ENCODE results near the gene PLAC9.
"Not testable (repeated sequence)": the region's sequence is repeated elsewhere in the genome, so short reads cannot be mapped to it uniquely, and the experiment has no call there.

Gene PLAC9

GRCh38 chr10:80132299-80133139 is at the start of gene PLAC9:
Gene PLAC9 (plus strand): TSS chr10:80132730. CDS start chr10:80132763, 33 bp downstream.
- no peak for DNase-seq

- no peak for DNase-seq
Observed at GRCh38 chr10:80090121-80090520, 42.4 kb upstream of the PLAC9 start.

GRCh38 chr10:80094231-80094630 is 38.3 kb upstream of the PLAC9 start:
- DNase-seq, result no peak

- DNase-seq, result not testable (repeated sequence)
Observed at GRCh38 chr10:80098272-80098671, 34.3 kb upstream of the PLAC9 start.

GRCh38 chr10:80099295-80099694 is 33.2 kb upstream of the PLAC9 start:
- DNase-seq, result not testable (repeated sequence)

- DNase-seq, result no peak
Observed at GRCh38 chr10:80100116-80100515, 32.4 kb upstream of the PLAC9 start.

- DNase-seq, result no peak
Observed at GRCh38 chr10:80100861-80101695, 31.5 kb upstream of the PLAC9 start.

- no peak for DNase-seq
Observed at GRCh38 chr10:80104066-80104926, 28.2 kb upstream of the PLAC9 start.

- no peak for DNase-seq
Observed at GRCh38 chr10:80108576-80109239, 23.8 kb upstream of the PLAC9 start.

- DNase-seq, result no peak
Observed at GRCh38 chr10:80110986-80111385, 21.5 kb upstream of the PLAC9 start.

GRCh38 chr10:80118669-80119068 is 13.9 kb upstream of the PLAC9 start:
- DNase-seq, result no peak

- no peak for DNase-seq
Observed at GRCh38 chr10:80122110-80122710, 10.3 kb upstream of the PLAC9 start.

GRCh38 chr10:80122746-80123145 is 9.8 kb upstream of the PLAC9 start:
- DNase-seq, result no peak

- no peak for DNase-seq
Observed at GRCh38 chr10:80126876-80127275, 5.7 kb upstream of the PLAC9 start.

- no peak for DNase-seq
Observed at GRCh38 chr10:80131499-80131901, 1.0 kb upstream of the PLAC9 start.

GRCh38 chr10:80133206-80133605 is 676 bp downstream of the PLAC9 start:
- no peak for DNase-seq

- not testable (repeated sequence) for DNase-seq
Observed at GRCh38 chr10:80133687-80134086, 1.2 kb downstream of the PLAC9 start.

GRCh38 chr10:80136134-80136571 is 3.6 kb downstream of the PLAC9 start:
- DNase-seq, result no peak

GRCh38 chr10:80137031-80137862 is 4.7 kb downstream of the PLAC9 start:
- no peak for DNase-seq

GRCh38 chr10:80137920-80138319 is 5.4 kb downstream of the PLAC9 start:
- no peak for DNase-seq

GRCh38 chr10:80139265-80139664 is 6.7 kb downstream of the PLAC9 start:
- DNase-seq, result no peak

Measured in Kasumi-1 (cell line).